ENCODE measurements around the gene HUWE1. TPM values are rescaled to one million over a fixed set of nuclear protein-coding genes. Genes with fewer than 3 reads are reported as not detected.
A peak's percentile ranks its signal among the peaks of the same experiment; 100 is the strongest.
"Not testable (repeated sequence)": the region's sequence is repeated elsewhere in the genome, so short reads cannot be mapped to it uniquely, and the experiment has no call there.

Gene HUWE1
- total RNA-seq, 1 donor from 2014 or later = 225 TPM

DNA sequence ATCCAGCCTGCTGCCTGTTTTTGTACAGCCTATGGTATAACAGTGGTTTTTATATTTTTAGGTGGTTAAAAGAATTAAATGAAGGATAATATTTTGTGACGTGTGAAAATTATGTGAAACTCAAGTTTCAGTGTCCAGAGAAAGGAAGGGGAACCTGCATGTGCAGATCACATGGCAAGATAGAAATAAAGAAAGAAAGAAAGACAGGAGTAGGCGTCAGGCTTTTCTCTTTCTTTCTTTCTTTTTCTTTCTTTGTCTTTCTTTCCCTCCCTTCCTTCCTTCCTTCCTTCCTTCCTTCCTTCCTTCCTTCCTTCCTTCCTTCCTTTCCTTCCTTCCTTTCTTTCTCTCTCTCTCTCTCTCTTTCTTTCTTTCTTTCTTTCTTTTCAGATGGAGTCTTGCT, 42.0 kb upstream of the HUWE1 start:
- no peaks in the 10 kb centered on the region for H3K79me2 ChIP-seq (ENCODE audit: insufficient read depth, low read length)
- no peak overlapping the region for H3K4me3 Mint-ChIP-seq (ENCODE audit: unreplicated experiment)
- H3K36me3 Mint-ChIP-seq (ENCODE audit: low read depth, unreplicated experiment) = peaks cover 2% of the 10 kb centered on the region
- H3K27me3 Mint-ChIP-seq (ENCODE audit: low read depth, unreplicated experiment) = no peaks in the 10 kb centered on the region
- DNase-seq (ENCODE audit: low read depth) (no peak), FAIRE-seq (peak; percentile 72)
- no peaks in the 10 kb centered on the region for H3K36me3 ChIP-seq (ENCODE audit: insufficient read depth, low read length)
- no peak for TF ChIP-seq EZH2 (IDR thresholded peaks at IDR 0.05; ENCODE audit: insufficient read depth, low read length)
- TF ChIP-seq, protein P1, sequence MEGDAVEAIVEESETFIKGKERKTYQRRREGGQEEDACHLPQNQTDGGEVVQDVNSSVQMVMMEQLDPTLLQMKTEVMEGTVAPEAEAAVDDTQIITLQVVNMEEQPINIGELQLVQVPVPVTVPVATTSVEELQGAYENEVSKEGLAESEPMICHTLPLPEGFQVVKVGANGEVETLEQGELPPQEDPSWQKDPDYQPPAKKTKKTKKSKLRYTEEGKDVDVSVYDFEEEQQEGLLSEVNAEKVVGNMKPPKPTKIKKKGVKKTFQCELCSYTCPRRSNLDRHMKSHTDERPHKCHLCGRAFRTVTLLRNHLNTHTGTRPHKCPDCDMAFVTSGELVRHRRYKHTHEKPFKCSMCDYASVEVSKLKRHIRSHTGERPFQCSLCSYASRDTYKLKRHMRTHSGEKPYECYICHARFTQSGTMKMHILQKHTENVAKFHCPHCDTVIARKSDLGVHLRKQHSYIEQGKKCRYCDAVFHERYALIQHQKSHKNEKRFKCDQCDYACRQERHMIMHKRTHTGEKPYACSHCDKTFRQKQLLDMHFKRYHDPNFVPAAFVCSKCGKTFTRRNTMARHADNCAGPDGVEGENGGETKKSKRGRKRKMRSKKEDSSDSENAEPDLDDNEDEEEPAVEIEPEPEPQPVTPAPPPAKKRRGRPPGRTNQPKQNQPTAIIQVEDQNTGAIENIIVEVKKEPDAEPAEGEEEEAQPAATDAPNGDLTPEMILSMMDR (IDR thresholded peaks at IDR 0.05; ENCODE audit: insufficient read depth, low read depth, low read length) = no peak
- no peak overlapping the region for H2AFZ ChIP-seq (ENCODE audit: low read depth, low read length)
- no peak overlapping the region for H3K4me3 ChIP-seq (ENCODE audit: insufficient read depth, low read depth, low read length)
- H3K9me3 ChIP-seq (ENCODE audit: insufficient read depth, low read depth, low read length) = no peaks in the 10 kb centered on the region
- H3K27ac ChIP-seq (ENCODE audit: low read depth, low read length) = no peak overlapping the region
- no peaks in the 10 kb centered on the region for H4K20me1 ChIP-seq (ENCODE audit: insufficient read depth, low read length)
- H3K4me2 ChIP-seq (ENCODE audit: low read length) = no peak overlapping the region
- no peak overlapping the region for H3K9ac ChIP-seq (ENCODE audit: low read length)
- no peaks in the 10 kb centered on the region for H3K9me3 Mint-ChIP-seq (ENCODE audit: unreplicated experiment)
- no peak overlapping the region for H3K27ac Mint-ChIP-seq (ENCODE audit: unreplicated experiment)
- no peaks in the 10 kb centered on the region for H3K4me1 ChIP-seq (ENCODE audit: insufficient read depth, low read length)
- H3K4me1 Mint-ChIP-seq (ENCODE audit: low read depth, unreplicated experiment) = peaks cover 6% of the 10 kb centered on the region
- no peaks in the 10 kb centered on the region for H3K27me3 ChIP-seq (ENCODE audit: insufficient read depth, low read length)

DNA sequence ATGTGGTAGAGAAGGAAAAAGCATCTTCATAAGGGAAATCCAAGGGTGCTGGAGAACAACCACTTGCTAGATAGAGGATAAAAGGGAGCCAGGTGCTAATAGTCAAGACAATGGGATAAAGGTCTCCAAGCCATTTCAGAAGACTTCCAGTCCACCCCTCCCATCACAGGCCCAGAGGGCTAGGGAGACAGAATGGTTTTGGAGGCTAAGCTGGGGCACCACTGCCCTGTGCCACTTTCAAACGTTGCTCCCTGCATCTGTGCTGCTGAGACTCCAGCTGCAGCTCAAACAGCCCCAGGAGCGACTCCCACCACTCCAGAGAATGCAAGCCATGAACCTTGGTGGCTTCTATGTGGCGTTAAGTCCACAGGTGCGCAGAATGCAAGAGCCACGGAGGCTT, 38.4 kb upstream of the HUWE1 start:
- Histone ChIP-seq H3K4me2 (ENCODE audit: low read length) (no peak overlapping the region), H3K9ac (ENCODE audit: low read length) (no peak overlapping the region), H3K27ac (ENCODE audit: low read depth, low read length) (no peak overlapping the region), H2AFZ (ENCODE audit: low read depth, low read length) (no peak overlapping the region), H3K27me3 (ENCODE audit: insufficient read depth, low read length) (no peaks in the 10 kb centered on the region), H3K4me1 (ENCODE audit: insufficient read depth, low read length) (no peaks in the 10 kb centered on the region), H3K36me3 (ENCODE audit: insufficient read depth, low read length) (no peaks in the 10 kb centered on the region), H4K20me1 (ENCODE audit: insufficient read depth, low read length) (no peaks in the 10 kb centered on the region), H3K79me2 (ENCODE audit: insufficient read depth, low read length) (no peaks in the 10 kb centered on the region), H3K9me3 (ENCODE audit: insufficient read depth, low read depth, low read length) (no peaks in the 10 kb centered on the region), H3K4me3 (ENCODE audit: insufficient read depth, low read depth, low read length) (no peak overlapping the region)
- Mint-ChIP-seq H3K36me3 (ENCODE audit: low read depth, unreplicated experiment) (peaks cover 2% of the 10 kb centered on the region), H3K4me1 (ENCODE audit: low read depth, unreplicated experiment) (peaks cover 6% of the 10 kb centered on the region), H3K27ac (ENCODE audit: unreplicated experiment) (no peak overlapping the region), H3K9me3 (ENCODE audit: unreplicated experiment) (no peaks in the 10 kb centered on the region), H3K4me3 (ENCODE audit: unreplicated experiment) (no peak overlapping the region), H3K27me3 (ENCODE audit: low read depth, unreplicated experiment) (no peaks in the 10 kb centered on the region)
- FAIRE-seq = no peak
- TF ChIP-seq, protein P1 (IDR thresholded peaks at IDR 0.05; ENCODE audit: insufficient read depth, low read depth, low read length) = no peak
- no peak for TF ChIP-seq EZH2 (IDR thresholded peaks at IDR 0.05; ENCODE audit: insufficient read depth, low read length)
- no peak for DNase-seq (ENCODE audit: low read depth)

DNA sequence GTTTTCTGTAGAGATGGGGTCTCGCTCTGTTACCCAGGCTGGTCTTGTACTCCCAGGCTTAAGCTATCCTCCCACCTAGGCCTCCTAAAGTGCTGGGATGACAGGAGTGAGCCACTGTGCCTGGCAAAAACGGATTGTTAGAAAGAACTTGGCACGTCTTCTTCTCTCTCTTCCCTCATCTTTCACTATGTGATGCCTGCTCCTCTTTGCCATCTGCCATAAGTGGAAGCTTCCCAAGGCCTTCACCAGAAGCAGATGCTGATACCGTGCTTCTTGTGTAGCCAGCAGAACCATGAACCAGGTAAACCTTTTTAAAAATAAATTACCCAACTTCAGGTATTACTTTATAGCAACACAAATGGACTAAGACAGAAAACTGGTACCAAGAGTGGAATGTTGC, 36.9 kb upstream of the HUWE1 start:
- H3K36me3 Mint-ChIP-seq (ENCODE audit: low read depth, unreplicated experiment) = peaks cover 2% of the 10 kb centered on the region
- no peaks in the 10 kb centered on the region for H3K9me3 ChIP-seq (ENCODE audit: insufficient read depth, low read depth, low read length)
- H3K4me3 Mint-ChIP-seq (ENCODE audit: unreplicated experiment) = no peak overlapping the region
- no peak overlapping the region for H3K4me3 ChIP-seq (ENCODE audit: insufficient read depth, low read depth, low read length)
- no peaks in the 10 kb centered on the region for H3K27me3 ChIP-seq (ENCODE audit: insufficient read depth, low read length)
- peak; percentile 76 for FAIRE-seq
- no peaks in the 10 kb centered on the region for H3K4me1 ChIP-seq (ENCODE audit: insufficient read depth, low read length)
- no peaks in the 10 kb centered on the region for H3K79me2 ChIP-seq (ENCODE audit: insufficient read depth, low read length)
- DNase-seq (ENCODE audit: low read depth) = no peak
- no peak overlapping the region for H3K27ac Mint-ChIP-seq (ENCODE audit: unreplicated experiment)
- H3K4me1 Mint-ChIP-seq (ENCODE audit: low read depth, unreplicated experiment) = peaks cover 6% of the 10 kb centered on the region
- no peak overlapping the region for H3K9ac ChIP-seq (ENCODE audit: low read length)
- H4K20me1 ChIP-seq (ENCODE audit: insufficient read depth, low read length) = no peaks in the 10 kb centered on the region
- no peak overlapping the region for H2AFZ ChIP-seq (ENCODE audit: low read depth, low read length)
- no peaks in the 10 kb centered on the region for H3K36me3 ChIP-seq (ENCODE audit: insufficient read depth, low read length)
- no peaks in the 10 kb centered on the region for H3K9me3 Mint-ChIP-seq (ENCODE audit: unreplicated experiment)
- H3K27ac ChIP-seq (ENCODE audit: low read depth, low read length) = no peak overlapping the region
- H3K27me3 Mint-ChIP-seq (ENCODE audit: low read depth, unreplicated experiment) = no peaks in the 10 kb centered on the region
- H3K4me2 ChIP-seq (ENCODE audit: low read length) = no peak overlapping the region
- TF ChIP-seq, protein P1 (IDR thresholded peaks at IDR 0.05; ENCODE audit: insufficient read depth, low read depth, low read length) = no peak
- TF ChIP-seq EZH2 (IDR thresholded peaks at IDR 0.05; ENCODE audit: insufficient read depth, low read length) = no peak

DNA sequence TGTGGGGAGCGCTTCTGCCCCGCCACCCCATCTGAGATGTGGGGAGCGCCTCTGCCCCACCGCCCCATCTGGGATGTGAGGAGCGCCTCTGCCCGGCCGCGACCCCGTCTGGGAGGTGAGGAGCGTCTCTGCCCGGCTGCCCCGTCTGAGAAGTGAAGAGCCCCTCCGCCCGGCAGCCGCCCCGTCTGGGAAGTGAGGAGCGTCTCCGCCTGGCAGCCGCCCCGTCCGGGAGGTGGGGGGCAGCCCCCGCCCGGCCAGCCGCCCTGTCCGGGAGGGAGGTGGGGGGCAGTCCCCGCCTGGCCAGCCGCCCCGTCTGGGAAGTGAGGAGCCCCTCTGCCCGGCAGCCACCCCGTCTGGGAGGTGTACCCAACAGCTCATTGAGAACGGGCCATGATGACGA, 35.1 kb upstream of the HUWE1 start:
- not testable (repeated sequence) for H3K9me3 Mint-ChIP-seq (ENCODE audit: unreplicated experiment); H3K27ac ChIP-seq (ENCODE audit: low read depth, low read length); H3K4me3 ChIP-seq (ENCODE audit: insufficient read depth, low read depth, low read length); DNase-seq (ENCODE audit: low read depth); H3K4me1 ChIP-seq (ENCODE audit: insufficient read depth, low read length); H3K4me3 Mint-ChIP-seq (ENCODE audit: unreplicated experiment); H3K4me1 Mint-ChIP-seq (ENCODE audit: low read depth, unreplicated experiment); H3K36me3 Mint-ChIP-seq (ENCODE audit: low read depth, unreplicated experiment); FAIRE-seq; H3K27ac Mint-ChIP-seq (ENCODE audit: unreplicated experiment); H3K9ac ChIP-seq (ENCODE audit: low read length); H3K4me2 ChIP-seq (ENCODE audit: low read length); H3K36me3 ChIP-seq (ENCODE audit: insufficient read depth, low read length); H3K27me3 Mint-ChIP-seq (ENCODE audit: low read depth, unreplicated experiment); H3K27me3 ChIP-seq (ENCODE audit: insufficient read depth, low read length); H4K20me1 ChIP-seq (ENCODE audit: insufficient read depth, low read length); H3K79me2 ChIP-seq (ENCODE audit: insufficient read depth, low read length); H2AFZ ChIP-seq (ENCODE audit: low read depth, low read length); H3K9me3 ChIP-seq (ENCODE audit: insufficient read depth, low read depth, low read length)
